Measurements from ENCODE around the gene GRID2. TPM values are rescaled to one million over a fixed set of nuclear protein-coding genes. Genes with fewer than 3 reads are reported as not detected.

GRID2 gene
- polyA plus RNA-seq, 1 donor from 2014 or later, result 14.9 TPM

DNA sequence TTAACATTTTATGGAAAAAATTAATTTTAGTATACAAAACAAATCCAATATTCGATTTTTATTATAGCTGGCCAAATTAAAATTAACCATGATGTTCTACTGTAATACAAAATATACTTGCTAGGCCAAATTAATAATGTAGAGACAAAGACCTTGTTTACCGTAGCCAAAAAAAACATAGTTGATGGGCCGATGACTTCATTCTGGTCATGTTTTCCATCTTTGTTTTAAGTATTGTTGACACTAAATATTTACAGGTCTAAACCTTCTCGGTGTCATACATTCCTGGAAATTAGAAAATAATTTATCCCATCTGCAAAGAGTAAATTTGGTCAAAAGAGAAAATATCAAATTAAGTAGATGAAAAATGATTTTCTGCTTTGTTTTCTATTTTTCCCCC lies 698.5 kb downstream of the GRID2 start:
- no peaks in the 10 kb centered on the region for H3K27me3 ChIP-seq (ENCODE audit: insufficient read depth, low read depth, low read length)
- TF ChIP-seq RAD21 (conservative IDR thresholded peaks at IDR 0.05) (no peak), EZH2 (IDR thresholded peaks at IDR 0.05; ENCODE audit: borderline replicate concordance, insufficient read depth, low read length, poor library complexity, severe bottlenecking) (no peak), MXI1 (conservative IDR thresholded peaks at IDR 0.05; ENCODE audit: poor library complexity, severe bottlenecking) (no peak), TAF1 (IDR thresholded peaks at IDR 0.05; ENCODE audit: low read depth) (no peak), SMC3 (conservative IDR thresholded peaks at IDR 0.05; ENCODE audit: poor library complexity) (no peak)
- no peak overlapping the region for H3K9ac ChIP-seq (ENCODE audit: low read length)
- H3K4me3 ChIP-seq (ENCODE audit: low read length), result no peak overlapping the region
- H3K9me3 ChIP-seq (ENCODE audit: low read length), result no peaks in the 10 kb centered on the region
- H3K36me3 ChIP-seq (ENCODE audit: insufficient read depth, low read length), result no peaks in the 10 kb centered on the region
- H3F3A ChIP-seq (ENCODE audit: insufficient read depth, low read length, poor library complexity, severe bottlenecking), result no peaks in the 10 kb centered on the region
- no peaks in the 10 kb centered on the region for H4K20me1 ChIP-seq (ENCODE audit: insufficient read depth)
- H3K9me2 ChIP-seq (ENCODE audit: insufficient read depth, low read length), result peaks cover 2% of the 10 kb centered on the region
- no peak overlapping the region for H2AFZ ChIP-seq (ENCODE audit: low read depth, low read length)
- H3K27ac ChIP-seq (ENCODE audit: low read length), result no peak overlapping the region
- H3K4me2 ChIP-seq (ENCODE audit: low read length), result no peak overlapping the region
- no peaks in the 10 kb centered on the region for H3K79me2 ChIP-seq (replicated peaks; ENCODE audit: insufficient read depth, low read length)

GRCh38 chr4:93016350-93016749 lies 712.6 kb downstream of the GRID2 start:
- H3F3A ChIP-seq (ENCODE audit: insufficient read depth, low read length, poor library complexity, severe bottlenecking), result no peaks in the 10 kb centered on the region
- no peaks in the 10 kb centered on the region for H4K20me1 ChIP-seq (ENCODE audit: insufficient read depth)
- H3K9me2 ChIP-seq (ENCODE audit: insufficient read depth, low read length), result no peaks in the 10 kb centered on the region
- no peak overlapping the region for H2AFZ ChIP-seq (ENCODE audit: low read depth, low read length)
- no peak overlapping the region for H3K9ac ChIP-seq (ENCODE audit: low read length)
- TF ChIP-seq CTCF (IDR thresholded peaks at IDR 0.05; ENCODE audit: poor library complexity, severe bottlenecking) (no peak), EP300 (conservative IDR thresholded peaks at IDR 0.05; ENCODE audit: poor library complexity, severe bottlenecking) (no peak), SMC3 (conservative IDR thresholded peaks at IDR 0.05; ENCODE audit: poor library complexity) (no peak), TAF1 (IDR thresholded peaks at IDR 0.05; ENCODE audit: low read depth) (no peak), MXI1 (conservative IDR thresholded peaks at IDR 0.05; ENCODE audit: poor library complexity, severe bottlenecking) (no peak), POLR2AphosphoS5 (IDR thresholded peaks at IDR 0.05) (no peak), RAD21 (conservative IDR thresholded peaks at IDR 0.05) (no peak), REST (IDR thresholded peaks at IDR 0.05; ENCODE audit: borderline replicate concordance) (no peak), EZH2 (IDR thresholded peaks at IDR 0.05; ENCODE audit: borderline replicate concordance, insufficient read depth, low read length, poor library complexity, severe bottlenecking) (no peak)
- no peak overlapping the region for H3K4me2 ChIP-seq (ENCODE audit: low read length)
- no peaks in the 10 kb centered on the region for H3K36me3 ChIP-seq (ENCODE audit: insufficient read depth, low read length)
- H3K79me2 ChIP-seq (replicated peaks; ENCODE audit: insufficient read depth, low read length), result no peaks in the 10 kb centered on the region
- no peaks in the 10 kb centered on the region for H3K27me3 ChIP-seq (ENCODE audit: insufficient read depth, low read depth, low read length)
- no peak overlapping the region for H3K4me3 ChIP-seq (ENCODE audit: low read length)
- no peaks in the 10 kb centered on the region for H3K9me3 ChIP-seq (ENCODE audit: low read length)
- H3K27ac ChIP-seq (ENCODE audit: low read length), result no peak overlapping the region

Data from neural cell (in vitro differentiated cells).